HepG2 (cell line): ENCODE data around the gene SMAD6. TPM values are rescaled to one million over a fixed set of nuclear protein-coding genes. Genes with fewer than 3 reads are reported as not detected.
"Not testable (repeated sequence)": the region's sequence is repeated elsewhere in the genome, so short reads cannot be mapped to it uniquely, and the experiment has no call there.

Source experiments
- ATAC-seq: fragments of 200-7000 bp; cut with Tn5 transposase; 3 replicates; pipeline ENCODE4 v1.9.1; 2020; ENCODE audit warnings: mild to moderate bottlenecking, moderate library complexity
- BruUV-seq: library from RNA; stranded (reverse); fragments of 400-500 nt; replicated peaks from 2 replicates; lab custom pipeline; 2021; lab: Mats Ljungman, UMichigan
- CTCF ChIA-PET: fragments of 300-600 bp; formaldehyde crosslinking; extraction: SDS; loops from one replicate; lab custom pipeline; 2021; ENCODE audit warnings: low total read pairs, inconsistent platforms, low intra/inter-chr PET ratio; lab: Yijun Ruan, JAX
- POLR2A ChIA-PET: fragments of 350-600 bp; sonication (Branson Sonifier 250); formaldehyde crosslinking; loops from one replicate; lab custom pipeline; 2020; ENCODE audit warnings: antibody characterized with exemption, inconsistent platforms; lab: Yijun Ruan, JAX
- DNase-seq: peaks from one replicate; pipeline ENCODE4 v3.0.0-alpha.2; 2015; ENCODE audit warnings: low spot score
- FAIRE-seq: peaks from 3 replicates; lab custom pipeline; 2011; peaks lifted over from hg19 to GRCh38; lab: Jason Lieb, UNC
- H2AFZ ChIP-seq: one replicate; pipeline ENCODE4 v1.6.1; 2011; ENCODE audit warnings: low read length, inconsistent platforms
- H3K27ac ChIP-seq: fragments of 300-600 bp; 3 replicates; pipeline ENCODE4 v1.8.0; 2011; ENCODE audit warnings: mixed run types, mild to moderate bottlenecking, mixed read lengths, low read length, inconsistent platforms; ENCODE audit not compliant: insufficient read depth; ENCODE audit errors: extremely low read length
- H3K27me3 ChIP-seq, 2 experiments: fragments of 200-600 bp in 1 of 2; 2 replicates in 1 of 2; 3 replicates in 1 of 2; pipeline versions ENCODE4 v1.6.0 to v1.8.0; 2011; ENCODE audit warnings: low read length in 2 of 2, mild to moderate bottlenecking in 2 of 2, moderate library complexity in 2 of 2, inconsistent platforms in 1 of 2; ENCODE audit not compliant: insufficient read depth in 2 of 2, control insufficient read depth in 1 of 2
- H3K36me3 ChIP-seq, 2 experiments: fragments of 200-600 bp in 1 of 2; replicated peaks in 1 of 2; 2 replicates in 1 of 2; 3 replicates in 1 of 2; pipeline versions ENCODE4 v1.5.1 to v1.8.0; 2011; ENCODE audit warnings: low read length in 2 of 2, inconsistent platforms in 1 of 2; ENCODE audit not compliant: insufficient read depth in 2 of 2, control insufficient read depth in 1 of 2
- H3K4me1 ChIP-seq: 2 replicates; pipeline ENCODE4 v1.5.1; 2012; ENCODE audit warnings: low read length, inconsistent platforms; ENCODE audit not compliant: insufficient read depth
- H3K4me2 ChIP-seq: 2 replicates; pipeline ENCODE4 v1.6.0; 2011; ENCODE audit warnings: low read depth, low read length, inconsistent platforms
- H3K4me3 ChIP-seq, 3 experiments: fragments of 200-600 bp in 1 of 3; sonication (generic), shearing (Covaris generic) in 1 of 3; replicated peaks in 1 of 3; 2 replicates each; pipeline ENCODE4 v1.5.1; 2011 to 2016; ENCODE audit warnings: low read length in 3 of 3, inconsistent platforms in 2 of 3, low read depth in 2 of 3, mild to moderate bottlenecking in 2 of 3, control low read depth in 1 of 3, mixed read lengths in 1 of 3; ENCODE audit not compliant: insufficient read depth in 1 of 3
- H3K79me2 ChIP-seq: one replicate; pipeline ENCODE4 v1.6.1; 2011; ENCODE audit warnings: low read length, inconsistent platforms; ENCODE audit not compliant: insufficient read depth
- H3K9ac ChIP-seq: 2 replicates; pipeline ENCODE4 v1.6.0; 2011; ENCODE audit warnings: mild to moderate bottlenecking, low read depth, low read length, inconsistent platforms; ENCODE audit not compliant: insufficient read depth
- H3K9me3 ChIP-seq: 2 replicates; pipeline ENCODE4 v1.5.1; 2012; ENCODE audit warnings: mild to moderate bottlenecking, low read length
- H4K20me1 ChIP-seq: 2 replicates; pipeline ENCODE4 v1.6.0; 2011; ENCODE audit warnings: inconsistent platforms, mild to moderate bottlenecking, low read length, moderate library complexity; ENCODE audit not compliant: insufficient read depth
- ARNTL ChIP-seq: sonication (generic); formaldehyde crosslinking; IDR thresholded peaks from 2 replicates; pipeline ENCODE4 v1.4.0; 2020; ENCODE audit warnings: mild to moderate bottlenecking, missing genetic modification reagents
- BCL6 ChIP-seq: IDR thresholded peaks from 2 replicates; pipeline ENCODE4 v1.6.1; 2016; ENCODE audit warnings: missing genetic modification reagents, missing compliant biosample characterization
- CHD2 ChIP-seq: IDR thresholded peaks from 2 replicates; pipeline ENCODE4 v1.6.1; 2011; ENCODE audit warnings: low read depth, low read length, improper control_type of control experiment
- GATAD2A ChIP-seq: IDR thresholded peaks from 2 replicates; pipeline ENCODE4 v1.6.1; 2016
- ISX ChIP-seq: sonication (generic); formaldehyde crosslinking; conservative IDR thresholded peaks from 2 replicates; pipeline ENCODE4 v1.5.0; 2020; ENCODE audit warnings: missing genetic modification reagents
- MZF1 ChIP-seq: sonication (generic); formaldehyde crosslinking; IDR thresholded peaks from 2 replicates; pipeline ENCODE4 v1.8.1; 2023; ENCODE audit warnings: mild to moderate bottlenecking, missing genetic modification reagents, borderline replicate concordance
- NFE2L2 ChIP-seq: fragments of 150-350 bp; IDR thresholded peaks from 2 replicates; pipeline ENCODE4 v1.6.1; 2014; ENCODE audit warnings: low read length
- RFX3 ChIP-seq: IDR thresholded peaks from 2 replicates; pipeline ENCODE4 v1.6.1; 2016; ENCODE audit warnings: missing biosample characterization, missing genetic modification reagents
- SATB2 ChIP-seq: sonication (generic); formaldehyde crosslinking; IDR thresholded peaks from 2 replicates; pipeline ENCODE4 v1.5.0; 2020; ENCODE audit warnings: missing genetic modification reagents
- SIN3A ChIP-seq: IDR thresholded peaks from 2 replicates; pipeline ENCODE4 v1.6.1; 2011; ENCODE audit warnings: low read depth, mild to moderate bottlenecking, control low read depth, low read length, borderline replicate concordance
- SIX1 ChIP-seq: sonication (generic); formaldehyde crosslinking; IDR thresholded peaks from 2 replicates; pipeline ENCODE4 v1.4.0; 2020; ENCODE audit warnings: missing genetic modification reagents, borderline replicate concordance
- SKI ChIP-seq: fragments of 450-650 bp; IDR thresholded peaks from one replicate; pipeline ENCODE4 v1.6.1; 2018; ENCODE audit warnings: mild to moderate bottlenecking; ENCODE audit not compliant: partially characterized antibody
- SMARCC2 ChIP-seq: fragments of 450-650 bp; IDR thresholded peaks from 2 replicates; pipeline ENCODE4 v1.6.1; 2017; ENCODE audit warnings: antibody characterized with exemption, mild to moderate bottlenecking
- SPEN ChIP-seq: sonication (generic); formaldehyde crosslinking; IDR thresholded peaks from 2 replicates; pipeline ENCODE4 v1.5.1; 2020; ENCODE audit warnings: low read depth, mild to moderate bottlenecking, missing genetic modification reagents
- ZKSCAN5 ChIP-seq: sonication (generic); formaldehyde crosslinking; IDR thresholded peaks from 2 replicates; pipeline ENCODE4 v1.5.1; 2020; ENCODE audit warnings: mild to moderate bottlenecking, missing genetic modification reagents
- ZNF501 ChIP-seq: sonication (generic); formaldehyde crosslinking; IDR thresholded peaks from 2 replicates; pipeline ENCODE4 v1.5.1; 2020; ENCODE audit warnings: mild to moderate bottlenecking, moderate library complexity, missing genetic modification reagents
- ZNF619 ChIP-seq: sonication (generic); formaldehyde crosslinking; IDR thresholded peaks from 2 replicates; pipeline ENCODE4 v1.4.0; 2020; ENCODE audit warnings: mild to moderate bottlenecking, missing genetic modification reagents
- ZNF713 ChIP-seq: sonication (generic); formaldehyde crosslinking; IDR thresholded peaks from 2 replicates; pipeline ENCODE4 v1.4.0; 2020; ENCODE audit warnings: mild to moderate bottlenecking, missing genetic modification reagents
- WGBS: methylation state at CpG from one replicate; pipeline ENCODE4 v1.1.6; 2017; ENCODE audit warnings: low lambda C conversion rate; 5-methylcytosine and 5-hydroxymethylcytosine counted together
- in situ Hi-C: cut with HindIII; loops from 2 replicates; pipeline ENCODE4 v1.10.0; 2017; ENCODE audit warnings: low pct_unique_long_range_greater_than_20kb; ENCODE audit not compliant: extremely low pct_ligation_motif_present
- intact Hi-C: fragments of 100-400 bp; cut with micrococcal nuclease; formaldehyde crosslinking; loops from one replicate; pipeline ENCODE4 v1.10.0; 2022; ENCODE audit not compliant: unreplicated experiment
- polyA plus RNA-seq, 8 experiments: library from polyadenylated mRNA; depleted of rRNA in 3 of 8; stranded (reverse) in 7 of 8; unstranded in 1 of 8; fragments of >200 nt; fragmentation: Illumina TruSeq in 4 of 8; extraction: Trizol in 4 of 8; gene quantifications; 2 replicates each; pipeline versions ENCODE4 v1.2.1 to v1.2.3, GENCODE V29; 2011 to 2016; ENCODE audit warnings: low read depth in 4 of 8, missing spikeins in 1 of 8, mixed read lengths in 1 of 8; ENCODE audit not compliant: insufficient read depth in 1 of 8
- total RNA-seq, 5 experiments: library from RNA; depleted of rRNA; stranded (reverse); fragments of >200 nt; fragmentation: Illumina TruSeq; extraction: Trizol; gene quantifications; 2 replicates each; pipeline ENCODE4 v1.2.3, GENCODE V29; 2016; ENCODE audit warnings: low read depth in 1 of 5
- TF ChIP-seq, protein P1 (sequence below): sonication (generic); formaldehyde crosslinking; IDR thresholded peaks from 2 replicates; pipeline ENCODE4 v1.5.0; 2020; ENCODE audit warnings: missing genetic modification reagents, mild to moderate bottlenecking, borderline replicate concordance
- TF ChIP-seq, protein P2 (sequence below): sonication (generic); formaldehyde crosslinking; IDR thresholded peaks from 2 replicates; pipeline ENCODE4 v1.8.1; 2022; ENCODE audit warnings: mild to moderate bottlenecking, missing genetic modification reagents

SMAD6 gene
- total and polyA plus RNA-seq, 2 of the 13 experiments (the other 11 are each of a cell fraction or from before 2014, with no cell fraction given) = 3.3 to 4.4 TPM

DNA sequence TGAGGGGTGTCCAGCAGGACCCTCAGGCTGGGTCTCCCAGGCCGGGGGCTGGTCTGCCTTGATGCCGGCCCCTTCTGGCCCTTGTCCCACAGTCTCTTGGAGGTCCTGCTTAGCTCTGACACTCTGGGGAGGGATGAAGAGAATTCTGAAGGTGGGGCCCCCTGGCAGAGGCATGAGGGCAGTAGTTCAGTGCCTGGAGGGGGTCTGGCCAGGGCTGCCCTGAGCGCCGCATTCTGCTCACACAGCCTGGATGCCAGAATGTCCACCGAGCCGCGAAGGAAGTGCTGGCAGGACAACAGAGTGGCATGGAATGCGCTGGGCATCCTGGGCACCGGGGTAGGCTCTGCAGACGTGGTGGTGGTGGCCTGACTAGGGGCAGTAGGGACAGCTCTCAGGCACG, 55.5 kb downstream of the SMAD6 start:
- Histone ChIP-seq H3K4me3 (no peak overlapping the region), H3K4me2 (no peak overlapping the region), H3K9ac (no peak overlapping the region), H2AFZ (no peak overlapping the region), H4K20me1 (no peaks in the 10 kb centered on the region), H3K27me3 (no peaks in the 10 kb centered on the region), H3K27ac (no peak overlapping the region), H3K36me3 (no peaks in the 10 kb centered on the region), H3K79me2 (no peaks in the 10 kb centered on the region), H3K9me3 (peaks cover 10% of the 10 kb centered on the region), H3K4me1 (peaks cover 22% of the 10 kb centered on the region)
- no peak for FAIRE-seq
- 98% methylated on average over 7 of the region's 11 CpGs for WGBS
- ChIA-PET CTCF (no interaction called here), POLR2A (no interaction called here)
- DNase-seq = no peak
- TF ChIP-seq ZNF713 (CRISPR knock-in tag) = no peak
- TF ChIP-seq, protein P1, sequence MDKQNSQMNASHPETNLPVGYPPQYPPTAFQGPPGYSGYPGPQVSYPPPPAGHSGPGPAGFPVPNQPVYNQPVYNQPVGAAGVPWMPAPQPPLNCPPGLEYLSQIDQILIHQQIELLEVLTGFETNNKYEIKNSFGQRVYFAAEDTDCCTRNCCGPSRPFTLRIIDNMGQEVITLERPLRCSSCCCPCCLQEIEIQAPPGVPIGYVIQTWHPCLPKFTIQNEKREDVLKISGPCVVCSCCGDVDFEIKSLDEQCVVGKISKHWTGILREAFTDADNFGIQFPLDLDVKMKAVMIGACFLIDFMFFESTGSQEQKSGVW = no peak
- no peak for TF ChIP-seq NFE2L2
- no peak for TF ChIP-seq GATAD2A (CRISPR knock-in tag)
- TF ChIP-seq SIX1 (CRISPR knock-in tag) = no peak
- TF ChIP-seq RFX3 (CRISPR knock-in tag) = no peak
- TF ChIP-seq SATB2 (CRISPR knock-in tag) = no peak
- TF ChIP-seq MZF1 = no peak
- TF ChIP-seq ISX (CRISPR knock-in tag) = no peak
- TF ChIP-seq ZKSCAN5 = no peak
- TF ChIP-seq SMARCC2 = no peak
- no peak for TF ChIP-seq SPEN
- no peak for TF ChIP-seq ZNF501 (CRISPR knock-in tag)
- no peak for TF ChIP-seq ARNTL (CRISPR knock-in tag)
- TF ChIP-seq SIN3A = no peak
- TF ChIP-seq, protein P2, sequence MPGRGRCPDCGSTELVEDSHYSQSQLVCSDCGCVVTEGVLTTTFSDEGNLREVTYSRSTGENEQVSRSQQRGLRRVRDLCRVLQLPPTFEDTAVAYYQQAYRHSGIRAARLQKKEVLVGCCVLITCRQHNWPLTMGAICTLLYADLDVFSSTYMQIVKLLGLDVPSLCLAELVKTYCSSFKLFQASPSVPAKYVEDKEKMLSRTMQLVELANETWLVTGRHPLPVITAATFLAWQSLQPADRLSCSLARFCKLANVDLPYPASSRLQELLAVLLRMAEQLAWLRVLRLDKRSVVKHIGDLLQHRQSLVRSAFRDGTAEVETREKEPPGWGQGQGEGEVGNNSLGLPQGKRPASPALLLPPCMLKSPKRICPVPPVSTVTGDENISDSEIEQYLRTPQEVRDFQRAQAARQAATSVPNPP (CRISPR knock-in tag) = no peak
- TF ChIP-seq SKI = no peak
- no peak for TF ChIP-seq ZNF619 (CRISPR knock-in tag)
- no peak for TF ChIP-seq BCL6 (CRISPR knock-in tag)
- TF ChIP-seq CHD2 = no peak
- no TSS peak for BruUV-seq
- no peak for ATAC-seq
- in situ Hi-C loops = no loop called here
- intact Hi-C loops = no loop called here

DNA sequence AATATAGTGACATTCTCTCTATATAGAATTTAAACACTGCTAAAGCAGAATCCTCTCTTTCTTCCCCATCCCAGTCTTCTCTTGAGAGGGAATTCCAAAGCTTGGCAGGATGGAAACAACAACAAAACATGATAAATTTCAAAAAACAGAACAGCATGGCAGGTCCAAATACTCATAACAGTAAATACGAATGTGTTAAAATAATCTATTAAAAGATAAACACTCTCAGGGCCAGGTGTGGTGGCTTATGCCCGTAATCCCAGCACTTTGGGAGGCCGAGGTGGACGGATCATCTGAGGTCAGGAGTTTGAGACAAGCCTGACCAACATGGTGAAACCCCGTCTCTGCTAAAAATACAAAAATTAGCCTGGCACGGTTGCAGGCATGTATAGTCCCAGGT, 56.2 kb downstream of the SMAD6 start:
- POLR2A ChIA-PET, H3K4me3 ChIP-seq, DNase-seq, BruUV-seq, in situ Hi-C loops, intact Hi-C loops, H3K36me3 ChIP-seq, H3K9ac ChIP-seq, ATAC-seq, H3K4me2 ChIP-seq, H3K27me3 ChIP-seq, H3K9me3 ChIP-seq, CTCF ChIA-PET, FAIRE-seq, H4K20me1 ChIP-seq, H2AFZ ChIP-seq, H3K27ac ChIP-seq, H3K79me2 ChIP-seq: not testable (repeated sequence)
- 97% methylated on average over 6 of the region's 6 CpGs for WGBS
- H3K4me1 ChIP-seq = peaks cover 28% of the 10 kb centered on the region
